Tibial nerve (tissue), 4 donors: ENCODE data around the gene LOX.

Source experiments
- CTCF ChIP-seq, 5 experiments: fragments of 200-600 bp in 3 of 5; fragments of 450-650 bp in 2 of 5; sonication (generic) in 3 of 5; IDR thresholded peaks; one replicate each; pipeline ENCODE4 v1.5.1; 2016 to 2019; ENCODE audit warnings: antibody characterized with exemption in 5 of 5, mild to moderate bottlenecking in 3 of 5, moderate library complexity in 2 of 5
- EP300 ChIP-seq, 2 donors: sonication (generic); formaldehyde crosslinking; IDR thresholded peaks; one replicate each; pipeline ENCODE4 v1.6.1; 2017; ENCODE audit warnings: antibody characterized with exemption in 2 of 2, mild to moderate bottlenecking in 1 of 2
- POLR2A ChIP-seq, 2 donors: fragments of 450-650 bp; IDR thresholded peaks; one replicate each; pipeline ENCODE4 v1.6.1; 2017; ENCODE audit warnings: antibody characterized with exemption in 2 of 2, mild to moderate bottlenecking in 2 of 2, moderate library complexity in 2 of 2

DNA sequence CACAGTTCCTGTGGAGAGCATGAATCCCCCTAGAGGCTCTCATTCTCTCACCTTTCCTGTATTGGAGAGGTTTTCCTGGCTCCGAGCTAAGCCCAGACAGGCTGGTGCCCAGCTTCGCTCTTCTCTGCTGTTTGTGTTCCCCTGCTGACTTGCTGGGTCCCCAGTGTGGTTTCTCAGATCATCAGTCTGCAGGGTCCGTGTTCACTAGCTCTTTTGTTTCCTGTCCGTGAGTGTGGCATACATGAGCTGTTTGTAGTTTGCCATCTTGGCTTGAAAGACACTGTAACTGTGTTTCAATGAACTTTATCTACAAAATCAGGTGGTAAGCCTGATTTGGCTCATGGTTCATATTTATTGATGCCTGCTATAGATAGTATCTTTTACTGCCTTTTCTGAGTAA is 23.8 kb downstream of the LOX start:
- no peak for TF ChIP-seq POLR2A (IDR thresholded peaks at IDR 0.05)
- TF ChIP-seq CTCF (IDR thresholded peaks at IDR 0.05) = no peak
- no peak for TF ChIP-seq EP300 (IDR thresholded peaks at IDR 0.05)
